Fibroblast of skin of right quadriceps (primary cell): ENCODE measurements around the gene PSMD10.
A peak's percentile ranks its signal among the peaks of the same experiment; 100 is the strongest.

ENCODE experiments used
- DNase-seq: peaks from one replicate; pipeline ENCODE4 v3.0.0-alpha.2; 2013

PSMD10 gene, protein sequence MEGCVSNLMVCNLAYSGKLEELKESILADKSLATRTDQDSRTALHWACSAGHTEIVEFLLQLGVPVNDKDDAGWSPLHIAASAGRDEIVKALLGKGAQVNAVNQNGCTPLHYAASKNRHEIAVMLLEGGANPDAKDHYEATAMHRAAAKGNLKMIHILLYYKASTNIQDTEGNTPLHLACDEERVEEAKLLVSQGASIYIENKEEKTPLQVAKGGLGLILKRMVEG

DNA sequence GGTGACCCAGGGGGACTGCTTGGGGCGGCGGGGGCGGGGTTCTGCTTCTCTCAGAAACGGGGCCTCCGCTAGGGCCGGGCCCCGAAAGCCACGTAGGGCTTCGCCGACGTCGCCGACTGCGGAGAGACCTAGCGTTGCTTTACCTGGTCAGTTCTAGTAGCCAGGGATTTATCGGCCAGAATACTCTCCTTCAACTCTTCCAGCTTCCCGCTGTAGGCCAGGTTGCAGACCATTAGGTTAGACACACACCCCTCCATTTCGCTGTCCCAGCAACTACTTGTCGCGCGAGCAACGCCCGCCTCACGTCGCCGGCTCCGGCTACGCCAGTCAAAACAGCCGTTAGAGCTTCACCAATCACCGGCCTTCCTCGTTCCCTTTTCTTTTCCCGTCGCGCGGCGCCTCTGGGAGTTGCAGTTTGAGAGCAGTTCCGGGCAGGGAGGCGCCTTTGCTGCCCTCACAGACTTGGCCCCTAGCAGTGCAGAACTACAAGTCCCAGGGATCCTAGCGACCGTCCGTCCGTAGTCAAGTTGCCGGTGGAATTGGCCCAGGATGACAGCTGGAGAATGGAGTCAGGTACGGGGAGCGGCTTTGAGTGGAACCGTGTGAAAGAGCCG, at the start of gene PSMD10, which contains the start of gene ATG4A:
Gene PSMD10, minus strand, starts transcription at position 279 of the 614 bp plus-strand sequence. Its CDS starts 22 bp downstream, at position 257.
Gene ATG4A, plus strand, starts transcription at position 515 of the 614 bp plus-strand sequence. Its CDS starts 49 bp downstream, at position 564.
- DNase-seq = peak; percentile 94

DNA sequence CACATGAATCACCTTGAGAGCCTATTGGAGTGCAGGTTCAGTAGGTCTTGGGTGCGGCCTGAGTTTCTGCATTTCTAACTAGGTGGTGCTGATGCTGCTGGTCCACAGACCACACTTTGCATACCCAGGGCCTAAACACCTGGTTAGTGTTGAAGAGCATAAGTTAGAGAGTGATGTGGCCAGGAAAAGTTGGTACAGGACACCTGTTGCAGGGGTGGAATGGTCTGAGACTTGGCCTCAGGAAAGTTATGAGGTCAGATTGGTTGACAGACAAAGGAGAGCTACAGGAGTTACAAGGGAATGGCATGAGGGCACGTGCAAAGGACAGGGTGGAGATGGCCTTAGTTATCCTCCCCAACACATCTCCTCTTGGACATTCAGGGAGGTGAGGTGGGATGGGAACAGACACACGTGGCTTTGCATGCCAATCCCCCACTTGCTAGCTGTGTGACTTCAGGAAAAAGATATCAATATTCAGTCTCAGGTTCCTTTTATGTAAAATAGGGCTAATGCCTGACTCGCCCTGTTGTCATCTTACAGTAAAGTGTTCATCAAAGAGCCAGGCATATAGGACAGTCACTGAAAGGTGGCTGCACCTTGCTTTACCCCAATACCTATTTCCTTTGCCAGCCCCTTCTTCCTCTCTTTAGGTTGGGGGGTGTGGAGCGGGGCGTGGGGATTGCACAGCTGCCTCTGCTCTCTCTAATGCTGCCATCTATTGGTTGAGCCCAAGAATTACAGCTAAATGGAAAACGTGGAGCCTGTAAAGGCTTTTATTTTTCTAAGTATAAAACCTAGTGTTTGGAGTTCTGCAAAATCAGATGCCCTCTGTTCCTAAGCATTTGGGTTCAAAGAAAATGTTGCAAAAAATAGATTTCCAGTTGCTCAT, 47.7 kb upstream of the PSMD10 start:
- DNase-seq = no peak

DNA sequence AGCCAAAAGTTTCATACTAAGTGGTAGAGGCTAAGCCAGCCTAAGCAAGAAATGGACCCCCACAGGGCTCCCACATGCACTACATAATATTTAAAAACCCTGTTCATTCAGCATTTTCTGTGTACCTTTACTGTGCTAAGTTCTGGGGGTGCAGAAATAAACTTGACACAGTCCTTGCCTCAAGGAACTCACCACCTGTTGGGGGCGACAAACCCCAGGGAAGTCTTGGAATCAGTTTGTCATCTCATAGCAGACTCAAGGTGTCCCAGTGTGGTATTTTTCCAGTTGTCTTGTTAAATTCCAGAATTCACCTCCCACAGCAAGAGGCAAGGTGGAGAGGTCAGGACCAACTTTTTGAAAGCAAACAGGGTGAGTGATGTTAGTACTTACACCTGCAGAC, 43.4 kb upstream of the PSMD10 start:
- no peak for DNase-seq

DNA sequence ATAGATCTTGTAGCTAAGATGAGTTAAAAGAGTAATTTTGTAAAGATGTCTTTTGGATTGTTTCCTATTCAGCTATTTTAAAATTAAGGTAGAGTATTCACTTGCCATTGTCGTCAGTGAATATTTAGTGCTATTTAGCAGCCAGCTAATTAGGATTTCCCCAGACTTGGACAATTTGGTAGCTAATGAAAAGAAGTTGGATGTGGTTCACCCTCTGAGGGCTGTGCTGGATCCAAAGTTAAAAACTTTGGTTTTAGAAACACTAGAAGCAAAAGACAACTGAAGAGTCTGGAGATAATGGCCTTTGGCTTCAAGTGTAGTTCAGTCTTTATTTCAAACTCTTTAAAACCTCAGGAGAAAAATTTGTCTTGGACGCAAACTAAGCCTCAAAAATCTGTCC, 41.5 kb upstream of the PSMD10 start:
- no peak for DNase-seq

DNA sequence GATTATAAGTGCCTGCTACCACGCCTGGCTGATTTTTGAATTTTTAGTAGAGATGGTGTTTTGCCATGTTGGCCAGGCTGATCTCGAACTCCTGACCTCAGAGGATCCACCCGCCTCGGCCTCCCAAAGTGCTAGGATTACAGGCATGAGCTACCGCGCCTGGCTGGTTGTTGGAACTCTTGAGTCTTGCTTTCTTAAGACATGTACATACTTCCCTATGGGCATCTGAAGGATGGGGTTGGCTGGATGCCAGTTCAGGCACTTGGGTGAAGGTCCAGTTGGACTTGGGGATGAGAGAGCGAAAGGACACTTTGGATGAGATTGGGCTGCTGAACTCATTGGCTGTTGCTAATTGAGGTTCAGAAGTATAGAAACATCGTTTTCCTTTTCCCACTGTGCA, 40.7 kb upstream of the PSMD10 start:
- DNase-seq = no peak

DNA sequence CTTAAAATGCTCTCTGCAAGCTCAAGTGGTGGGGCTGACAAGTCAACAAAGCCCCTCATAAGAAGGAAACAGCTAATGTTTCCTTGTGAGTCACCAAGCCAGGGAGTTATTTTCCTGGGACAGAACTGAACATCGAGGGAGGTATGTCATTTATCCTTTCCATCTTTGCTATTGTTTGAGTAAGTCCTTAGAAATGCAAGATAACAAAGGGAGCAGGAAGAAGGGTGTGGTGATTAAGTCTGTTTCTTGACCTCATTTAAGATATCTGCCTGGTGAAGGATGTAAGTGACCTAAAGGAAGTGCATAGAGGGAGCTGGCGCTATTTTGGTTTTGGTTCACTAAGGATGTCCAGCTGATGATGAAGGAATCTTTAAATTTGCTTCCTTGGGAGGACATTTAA, 40.1 kb upstream of the PSMD10 start:
- peak; percentile 1 for DNase-seq

DNA sequence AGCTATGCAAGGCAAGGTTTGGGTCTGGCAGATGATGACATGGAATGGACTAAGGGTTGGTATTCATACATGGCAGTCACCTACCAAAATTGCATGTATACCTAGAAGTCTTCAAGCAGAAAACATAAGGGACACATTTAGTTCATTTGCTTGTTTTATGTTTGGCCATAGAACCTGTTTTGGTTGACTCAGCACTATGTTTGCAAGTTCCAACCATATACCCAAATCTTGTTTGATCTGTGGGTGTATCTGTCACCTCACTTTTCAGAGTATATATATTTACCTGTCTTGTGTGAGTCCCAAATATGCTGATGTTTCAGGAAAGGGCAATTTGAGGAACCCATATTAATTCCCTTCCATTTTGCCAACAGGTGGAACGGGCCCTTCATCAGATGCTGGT, 39.5 kb upstream of the PSMD10 start:
- DNase-seq = no peak

DNA sequence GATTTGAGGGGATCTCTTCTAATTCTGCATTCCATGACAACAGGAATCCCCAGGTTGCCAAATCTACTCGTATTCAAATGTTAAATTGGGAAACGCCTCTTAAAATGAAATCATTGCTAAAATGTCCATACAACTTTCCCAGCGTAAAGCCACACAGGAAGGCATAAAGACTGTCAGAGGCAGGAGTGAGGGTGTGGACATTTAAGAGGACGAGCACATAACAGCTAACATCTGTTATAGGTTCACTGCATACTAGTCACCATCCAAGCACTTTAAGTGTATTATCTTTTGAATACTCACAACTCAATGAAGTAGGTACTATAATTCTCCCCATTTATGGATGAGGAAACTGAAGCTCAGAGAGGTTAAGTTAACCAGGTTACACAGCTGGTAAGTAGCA, 35.8 kb upstream of the PSMD10 start:
- no peak for DNase-seq

DNA sequence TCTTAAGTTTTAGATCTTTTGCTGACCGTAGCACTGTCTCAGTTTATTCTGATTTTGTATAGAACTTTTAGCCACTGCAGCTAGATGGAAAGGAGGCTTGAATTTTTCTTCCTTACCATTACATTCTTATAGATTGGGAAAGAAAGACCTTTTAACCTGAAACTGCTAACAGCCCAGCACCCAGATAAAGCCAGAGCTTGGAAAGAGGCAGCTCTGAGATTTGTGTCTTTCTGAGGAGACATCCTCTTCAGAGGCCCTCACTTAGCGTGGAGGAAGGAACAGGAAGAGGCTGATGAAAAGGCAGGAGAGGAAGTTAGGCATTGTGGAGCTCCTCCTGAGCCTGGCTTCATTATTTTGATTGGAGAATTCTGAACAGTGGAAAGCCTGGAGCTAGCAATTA, 35.3 kb upstream of the PSMD10 start:
- no peak for DNase-seq

DNA sequence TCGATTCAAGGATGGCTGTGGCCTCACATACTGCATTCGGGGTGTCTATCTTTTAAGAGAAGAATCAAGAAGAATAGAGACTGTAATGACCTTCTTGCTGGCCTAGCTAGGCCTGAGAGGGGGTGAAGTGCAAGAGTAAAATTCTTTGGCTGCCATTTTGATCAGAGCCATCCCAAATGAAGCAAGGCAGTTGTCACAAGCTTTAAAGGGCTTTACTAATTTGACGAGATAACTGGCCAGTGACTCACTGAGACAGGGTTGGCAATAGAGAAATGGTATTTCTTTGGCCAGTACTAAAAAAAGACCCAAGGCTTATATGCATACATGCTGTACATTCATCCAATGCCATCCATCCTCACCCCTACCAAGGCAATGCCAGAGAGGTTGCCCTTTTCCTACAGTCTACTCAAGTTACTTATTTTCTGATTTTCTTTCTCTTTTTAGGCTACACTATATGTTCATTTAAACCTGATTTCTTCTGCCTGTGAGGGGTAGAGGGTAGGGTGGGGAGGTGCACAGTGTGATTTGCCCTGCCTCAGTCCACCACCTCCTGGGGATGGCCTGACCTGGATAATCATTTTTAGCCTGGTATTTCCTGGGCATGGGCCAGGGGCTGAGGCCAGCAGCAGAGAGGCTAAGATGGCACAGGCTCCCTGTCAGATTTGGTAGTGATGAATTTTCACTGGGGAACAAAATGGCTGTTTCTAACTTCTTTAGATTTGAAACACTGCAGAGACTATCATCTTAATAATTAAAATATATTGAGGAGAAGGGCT, 32.4 kb upstream of the PSMD10 start:
- DNase-seq = no peak

DNA sequence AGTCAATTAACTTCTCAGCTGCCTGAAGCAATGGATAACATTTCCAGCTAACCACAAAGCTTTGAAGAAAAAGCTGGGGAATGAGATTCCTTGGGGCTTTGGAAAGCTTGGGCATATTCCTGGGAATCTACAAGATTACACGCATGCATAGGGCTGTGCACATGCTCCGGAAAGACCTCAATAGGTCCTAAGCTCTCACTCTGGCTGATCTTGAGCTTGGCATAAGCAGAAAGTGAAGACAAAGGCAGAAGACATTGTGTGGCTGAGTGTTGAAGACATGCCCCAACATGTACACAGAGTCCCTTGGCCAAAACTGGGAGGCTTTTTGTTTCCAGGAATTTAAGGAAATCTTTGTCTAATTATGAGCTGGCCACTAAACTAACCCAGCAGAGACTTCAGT, 31.4 kb upstream of the PSMD10 start:
- peak; percentile 45 for DNase-seq

DNA sequence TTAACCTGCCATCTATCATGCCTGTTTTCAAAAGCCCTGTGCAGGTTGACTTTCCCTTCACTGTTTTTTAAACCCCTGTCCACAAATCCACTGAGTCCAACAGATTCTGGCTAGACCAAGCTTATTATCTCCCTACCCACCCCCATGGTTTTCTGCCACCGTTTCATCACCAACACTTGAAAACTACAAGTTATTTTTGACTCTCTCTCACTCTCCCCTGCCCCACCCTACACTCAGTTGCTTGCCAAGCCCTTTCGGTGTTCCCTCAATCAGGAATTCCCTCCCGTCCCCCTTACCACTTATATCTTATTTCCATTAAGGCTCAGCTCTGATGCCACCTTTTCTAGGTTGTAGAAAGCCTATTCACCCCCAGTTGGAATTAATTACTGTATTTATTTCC, 29.9 kb upstream of the PSMD10 start:
- DNase-seq = no peak

DNA sequence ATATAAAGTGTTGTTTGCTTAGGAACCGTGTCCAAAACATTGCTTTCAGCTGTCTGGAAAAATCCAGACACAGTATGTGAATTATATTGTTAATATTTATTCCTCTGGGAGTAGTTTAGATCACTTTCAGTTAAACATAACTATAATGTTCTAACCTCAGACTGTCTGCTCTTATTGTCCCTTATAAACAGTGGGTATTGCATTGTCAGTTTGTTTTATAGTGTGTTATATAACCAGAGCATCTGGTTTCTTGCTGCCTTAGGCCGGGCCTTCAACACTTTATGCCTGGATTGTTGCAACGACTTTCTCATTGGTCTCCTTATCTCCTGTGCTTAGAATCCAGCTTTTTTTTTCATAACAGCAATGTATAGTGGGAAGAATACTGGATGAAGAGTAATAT, 26.6 kb upstream of the PSMD10 start:
- DNase-seq = no peak

DNA sequence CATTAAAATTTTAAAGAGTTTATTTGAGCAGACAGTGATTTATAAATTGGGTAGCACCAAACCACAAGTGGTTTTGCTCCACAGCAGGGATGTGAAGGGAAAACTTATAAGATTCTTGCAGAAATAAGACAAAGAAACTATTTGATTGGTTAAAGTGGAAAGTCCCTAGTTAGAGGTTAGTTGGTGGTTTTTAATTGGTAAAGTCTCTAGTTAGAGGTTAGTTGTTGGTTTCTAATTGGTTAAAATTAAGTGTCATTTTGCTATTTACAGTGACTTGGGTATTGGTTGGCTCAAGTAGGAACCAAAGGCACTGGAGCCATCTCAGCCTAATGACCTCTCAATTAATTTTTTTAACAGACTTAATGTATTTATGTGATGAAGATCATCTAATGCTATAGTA, 23.2 kb upstream of the PSMD10 start:
- DNase-seq = no peak

DNA sequence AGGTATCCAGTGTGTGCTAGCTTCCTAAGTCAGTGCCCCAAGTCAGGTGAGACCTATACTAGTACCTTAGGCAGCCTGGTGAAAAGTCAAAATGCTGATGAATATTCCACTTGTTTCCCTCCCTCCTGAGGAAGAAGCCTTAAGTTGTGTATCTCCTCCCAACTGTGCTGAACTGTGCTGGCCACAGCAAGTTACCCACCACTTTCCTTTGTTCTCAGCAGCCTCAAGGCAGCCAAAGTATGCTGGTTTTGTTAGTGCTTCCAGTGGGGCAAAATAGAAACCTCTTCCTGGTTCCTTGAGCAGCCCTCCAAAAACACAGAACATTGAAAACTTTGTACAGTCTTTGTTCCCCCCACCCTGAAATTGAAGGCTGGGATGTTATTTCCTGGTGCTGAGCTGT, 14.1 kb upstream of the PSMD10 start:
- DNase-seq = no peak

DNA sequence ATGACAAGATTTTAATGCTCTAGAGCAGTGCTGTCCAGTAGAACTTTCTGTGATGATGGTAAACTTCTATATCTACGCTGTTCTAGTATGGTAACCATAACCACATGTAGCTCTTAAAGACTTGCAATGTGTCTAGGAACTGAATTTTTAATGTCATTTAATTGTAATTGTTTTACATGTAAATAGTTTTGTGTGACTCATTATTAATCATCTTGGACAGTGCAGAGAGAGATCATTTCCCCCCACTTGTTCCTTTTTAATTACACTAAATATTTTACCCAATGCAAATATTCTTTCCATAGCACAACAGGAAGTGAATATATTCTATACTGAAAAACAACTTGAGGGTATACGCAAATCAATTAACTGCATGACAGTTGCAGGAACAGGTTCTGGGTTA, 6.0 kb upstream of the PSMD10 start:
- peak; percentile 39 for DNase-seq

DNA sequence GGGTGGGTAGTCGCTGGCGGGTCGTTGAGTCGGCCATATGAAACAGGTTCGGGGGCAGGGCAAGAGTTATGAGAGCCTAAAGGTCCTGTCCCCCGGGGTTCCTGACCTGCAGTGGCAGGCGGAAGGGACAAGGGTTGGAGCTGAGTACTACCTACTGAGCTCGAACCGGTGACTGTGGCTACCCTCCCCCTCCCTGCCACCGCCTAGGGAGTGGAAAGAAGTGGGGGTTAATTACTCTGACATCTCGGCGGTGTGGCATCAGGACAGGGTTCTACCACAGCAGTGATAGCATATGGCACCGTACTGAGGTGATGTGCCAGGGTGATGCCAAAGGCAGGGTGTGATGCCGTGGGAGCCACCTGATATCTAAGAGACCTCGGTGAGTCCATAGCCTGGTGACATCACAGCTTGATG, 543 bp upstream of the PSMD10 start:
- DNase-seq = no peak

DNA sequence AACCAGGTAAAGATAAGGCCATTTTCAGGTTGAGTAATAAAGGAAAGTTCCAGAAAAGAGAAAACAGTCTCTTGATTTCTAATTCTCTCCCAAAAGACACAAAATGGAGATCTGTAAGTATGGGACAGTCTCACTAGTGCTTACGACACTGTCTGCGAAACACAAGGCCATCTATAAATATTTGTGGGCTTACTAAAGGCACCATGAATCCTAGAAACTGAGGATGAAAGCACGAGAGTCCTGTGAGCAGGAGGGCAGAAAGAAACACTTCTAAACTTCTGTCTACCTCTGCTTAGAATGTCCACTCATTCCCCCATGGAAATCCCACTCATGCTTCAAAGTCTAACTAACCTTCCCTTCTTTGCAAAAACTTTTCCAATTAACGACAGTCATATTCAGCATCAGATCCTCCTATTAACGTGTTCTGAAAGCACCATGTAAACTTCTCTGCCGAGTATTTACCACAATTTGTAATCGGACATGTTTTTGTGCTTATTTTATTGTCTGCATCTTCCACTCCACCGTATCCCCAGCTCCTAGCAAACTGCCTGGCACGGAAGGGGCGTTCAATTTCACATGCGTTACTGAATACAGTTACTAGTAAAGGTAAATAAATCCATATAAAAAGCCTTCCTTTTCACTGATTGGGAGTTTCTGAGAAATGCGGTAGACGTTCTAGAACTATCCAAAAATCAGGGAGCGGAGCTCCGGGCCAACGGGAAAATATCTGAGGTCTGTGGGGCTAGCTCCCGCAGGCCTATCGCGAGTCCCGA, 665 bp downstream of the PSMD10 start:
- DNase-seq = peak; percentile 37

DNA sequence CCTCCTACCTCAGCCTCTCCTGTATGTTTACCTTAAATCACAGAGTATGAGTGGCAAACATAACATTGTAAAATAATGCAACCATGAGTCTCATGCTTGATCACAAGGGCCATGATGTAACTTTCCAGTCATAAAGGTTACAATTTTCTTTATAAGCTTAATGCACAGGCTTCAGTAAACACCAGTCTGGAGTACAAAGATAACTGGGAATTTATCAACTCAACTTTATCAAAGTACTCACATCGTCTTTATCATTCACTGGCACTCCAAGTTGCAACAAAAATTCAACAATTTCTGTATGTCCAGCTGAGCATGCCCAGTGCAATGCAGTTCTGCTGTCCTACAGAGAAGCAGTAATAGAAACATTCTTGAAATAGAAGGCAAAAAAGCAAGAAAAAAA, 2.8 kb downstream of the PSMD10 start:
- no peak for DNase-seq

DNA sequence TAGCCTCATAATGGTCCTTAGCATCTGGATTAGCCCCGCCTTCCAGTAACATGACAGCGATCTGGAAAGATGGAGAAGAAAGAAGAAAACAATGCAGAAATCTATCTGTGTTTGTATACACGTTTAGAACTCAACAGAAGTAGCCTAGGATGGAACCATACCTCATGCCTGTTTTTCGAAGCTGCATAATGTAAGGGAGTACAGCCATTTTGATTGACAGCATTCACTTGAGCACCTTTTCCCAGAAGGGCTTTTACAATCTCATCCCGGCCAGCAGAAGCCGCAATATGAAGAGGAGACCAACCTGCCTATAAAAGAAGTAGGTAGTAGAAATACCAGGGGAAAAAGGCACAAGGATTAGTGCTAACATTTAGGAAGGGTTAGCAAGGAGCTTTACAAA, 3.5 kb downstream of the PSMD10 start:
- DNase-seq = no peak

DNA sequence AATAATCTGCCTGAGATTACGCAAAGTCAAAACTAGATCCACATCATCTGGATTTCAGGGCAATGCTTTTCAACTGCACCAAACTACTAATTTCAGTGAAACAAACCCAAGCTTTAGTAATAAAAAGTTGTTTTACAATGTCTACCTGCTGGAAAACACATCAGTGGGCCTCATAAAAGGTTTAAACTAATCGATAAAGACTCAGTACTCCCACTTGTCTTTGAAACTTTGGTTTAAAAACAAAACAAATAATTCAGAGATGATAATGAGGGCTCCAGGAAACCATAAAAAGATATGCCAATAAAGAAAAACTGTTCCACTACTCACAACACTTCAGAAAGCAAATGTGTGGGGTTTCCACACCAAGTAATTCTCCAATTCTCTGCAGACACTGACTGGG, 10.2 kb downstream of the PSMD10 start:
- no peak for DNase-seq

DNA sequence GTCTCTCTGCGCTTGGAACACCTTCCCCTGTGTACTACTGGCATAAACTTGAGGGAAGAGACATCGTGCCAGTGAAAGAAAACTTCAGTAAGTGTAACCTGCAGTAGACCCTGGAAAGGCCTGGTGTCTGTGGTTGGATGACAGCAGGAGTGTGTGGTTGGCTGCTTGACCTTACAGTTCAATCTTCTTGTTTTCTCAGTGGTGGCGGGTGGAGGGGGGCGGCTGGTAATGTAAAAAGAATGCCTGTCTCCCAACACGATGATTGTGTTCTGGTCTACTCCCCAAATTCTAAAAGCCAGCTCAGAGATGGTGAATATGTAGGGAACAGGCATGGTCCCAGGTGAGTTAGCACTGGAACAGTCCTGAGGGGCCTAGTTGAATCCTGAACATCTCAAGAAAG, 18.6 kb downstream of the PSMD10 start:
- DNase-seq = peak; percentile 12
